Thyroid gland (tissue), 4 donors: ENCODE results near the gene SEMA4D.

Experiments used
- POLR2A ChIP-seq, 2 donors: fragments of 450-650 bp; IDR thresholded peaks; one replicate each; pipeline ENCODE4 v1.6.1; 2017; ENCODE audit warnings: antibody characterized with exemption in 2 of 2, mild to moderate bottlenecking in 2 of 2, moderate library complexity in 1 of 2
- TF ChIP-seq, protein P1 (sequence below), 6 experiments: fragments of 200-600 bp in 3 of 6; fragments of 450-650 bp in 3 of 6; sonication (generic) in 3 of 6; IDR thresholded peaks; one replicate each; pipeline ENCODE4 v1.5.1; 2016 to 2019; ENCODE audit warnings: antibody characterized with exemption in 6 of 6, mild to moderate bottlenecking in 2 of 6, inconsistent platforms in 1 of 6, moderate library complexity in 1 of 6

DNA sequence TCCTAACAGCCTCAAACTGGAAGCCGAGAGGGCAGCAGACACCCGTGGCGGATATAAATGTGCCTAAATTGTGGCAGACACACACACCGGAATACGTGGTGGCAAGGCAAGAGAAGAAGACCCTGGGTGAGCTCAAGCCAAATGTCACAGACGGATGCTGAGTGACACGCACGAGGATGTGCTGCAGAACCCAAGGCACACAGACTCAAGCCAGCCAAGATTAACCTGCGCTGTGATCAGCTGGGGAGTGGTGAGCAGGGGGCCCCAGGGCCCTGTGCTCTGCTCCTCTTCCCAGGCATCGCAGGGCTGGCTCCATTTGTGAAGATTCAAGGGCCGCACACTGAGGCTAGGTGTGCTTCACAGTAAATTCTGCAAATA lies 16.4 kb downstream of the SEMA4D start:
- TF ChIP-seq POLR2A (IDR thresholded peaks at IDR 0.05) = no peak
- TF ChIP-seq, protein P1, sequence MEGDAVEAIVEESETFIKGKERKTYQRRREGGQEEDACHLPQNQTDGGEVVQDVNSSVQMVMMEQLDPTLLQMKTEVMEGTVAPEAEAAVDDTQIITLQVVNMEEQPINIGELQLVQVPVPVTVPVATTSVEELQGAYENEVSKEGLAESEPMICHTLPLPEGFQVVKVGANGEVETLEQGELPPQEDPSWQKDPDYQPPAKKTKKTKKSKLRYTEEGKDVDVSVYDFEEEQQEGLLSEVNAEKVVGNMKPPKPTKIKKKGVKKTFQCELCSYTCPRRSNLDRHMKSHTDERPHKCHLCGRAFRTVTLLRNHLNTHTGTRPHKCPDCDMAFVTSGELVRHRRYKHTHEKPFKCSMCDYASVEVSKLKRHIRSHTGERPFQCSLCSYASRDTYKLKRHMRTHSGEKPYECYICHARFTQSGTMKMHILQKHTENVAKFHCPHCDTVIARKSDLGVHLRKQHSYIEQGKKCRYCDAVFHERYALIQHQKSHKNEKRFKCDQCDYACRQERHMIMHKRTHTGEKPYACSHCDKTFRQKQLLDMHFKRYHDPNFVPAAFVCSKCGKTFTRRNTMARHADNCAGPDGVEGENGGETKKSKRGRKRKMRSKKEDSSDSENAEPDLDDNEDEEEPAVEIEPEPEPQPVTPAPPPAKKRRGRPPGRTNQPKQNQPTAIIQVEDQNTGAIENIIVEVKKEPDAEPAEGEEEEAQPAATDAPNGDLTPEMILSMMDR (IDR thresholded peaks at IDR 0.05) = no peak
